LNCAP (cell line): ENCODE data around the gene RAD18.
A peak's percentile ranks its signal among the peaks of the same experiment; 100 is the strongest.

ENCODE experiments used
- TF ChIP-seq, protein P1 (sequence below): fragments of 450-650 bp; IDR thresholded peaks from 2 replicates; pipeline ENCODE4 v1.5.1; 2017; ENCODE audit warnings: mild to moderate bottlenecking

The RAD18 gene

DNA sequence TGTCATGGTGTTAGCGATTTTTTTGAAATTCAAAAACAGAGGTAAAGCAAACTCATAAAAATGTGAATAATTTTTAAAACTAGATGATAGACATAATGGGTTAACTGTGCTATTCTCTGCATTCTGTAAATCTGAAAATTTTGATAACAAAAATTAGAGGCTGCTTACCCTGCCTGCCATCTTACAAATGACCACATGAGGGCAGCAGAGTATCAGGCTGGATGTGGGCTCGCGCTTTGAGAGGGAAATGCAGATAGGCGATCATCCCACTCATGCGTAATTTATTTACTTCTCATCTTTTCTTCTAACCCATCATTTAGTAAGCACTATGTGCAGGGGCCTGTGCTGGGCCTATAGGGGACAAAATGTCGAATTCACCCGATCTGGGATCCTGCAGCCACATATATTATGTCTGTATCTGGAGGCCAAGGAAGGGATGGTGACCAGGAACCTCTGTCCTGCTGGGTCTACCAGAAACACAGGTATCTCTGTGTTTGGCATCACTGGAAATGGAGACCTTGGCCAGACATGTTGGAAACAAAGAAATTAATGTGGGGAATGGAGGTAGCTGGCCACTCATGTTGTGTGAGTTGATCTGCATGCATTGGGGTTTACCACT is 7.8 kb upstream of the RAD18 start:
- TF ChIP-seq, protein P1, sequence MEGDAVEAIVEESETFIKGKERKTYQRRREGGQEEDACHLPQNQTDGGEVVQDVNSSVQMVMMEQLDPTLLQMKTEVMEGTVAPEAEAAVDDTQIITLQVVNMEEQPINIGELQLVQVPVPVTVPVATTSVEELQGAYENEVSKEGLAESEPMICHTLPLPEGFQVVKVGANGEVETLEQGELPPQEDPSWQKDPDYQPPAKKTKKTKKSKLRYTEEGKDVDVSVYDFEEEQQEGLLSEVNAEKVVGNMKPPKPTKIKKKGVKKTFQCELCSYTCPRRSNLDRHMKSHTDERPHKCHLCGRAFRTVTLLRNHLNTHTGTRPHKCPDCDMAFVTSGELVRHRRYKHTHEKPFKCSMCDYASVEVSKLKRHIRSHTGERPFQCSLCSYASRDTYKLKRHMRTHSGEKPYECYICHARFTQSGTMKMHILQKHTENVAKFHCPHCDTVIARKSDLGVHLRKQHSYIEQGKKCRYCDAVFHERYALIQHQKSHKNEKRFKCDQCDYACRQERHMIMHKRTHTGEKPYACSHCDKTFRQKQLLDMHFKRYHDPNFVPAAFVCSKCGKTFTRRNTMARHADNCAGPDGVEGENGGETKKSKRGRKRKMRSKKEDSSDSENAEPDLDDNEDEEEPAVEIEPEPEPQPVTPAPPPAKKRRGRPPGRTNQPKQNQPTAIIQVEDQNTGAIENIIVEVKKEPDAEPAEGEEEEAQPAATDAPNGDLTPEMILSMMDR: peak; percentile 98

DNA sequence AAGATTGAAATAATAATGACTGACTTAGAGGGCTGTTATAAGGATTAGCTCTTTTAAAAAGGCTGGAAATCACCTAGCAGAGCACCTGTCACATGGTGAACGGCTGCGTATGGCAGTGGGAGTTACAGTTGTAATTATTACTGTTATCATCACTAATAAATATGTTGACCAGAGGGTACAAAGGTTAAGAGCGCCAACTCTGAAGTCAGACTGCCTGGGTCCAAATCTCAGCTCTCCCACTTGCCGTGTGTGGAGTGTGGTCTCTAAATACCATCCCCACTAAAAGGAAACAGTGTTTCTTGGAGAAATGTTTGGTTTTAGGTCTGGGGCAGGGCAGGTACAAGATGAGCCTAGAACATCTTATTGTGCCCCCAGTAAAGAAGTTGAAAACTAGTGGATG is 6.0 kb upstream of the RAD18 start:
- TF ChIP-seq, protein P1: no peak

DNA sequence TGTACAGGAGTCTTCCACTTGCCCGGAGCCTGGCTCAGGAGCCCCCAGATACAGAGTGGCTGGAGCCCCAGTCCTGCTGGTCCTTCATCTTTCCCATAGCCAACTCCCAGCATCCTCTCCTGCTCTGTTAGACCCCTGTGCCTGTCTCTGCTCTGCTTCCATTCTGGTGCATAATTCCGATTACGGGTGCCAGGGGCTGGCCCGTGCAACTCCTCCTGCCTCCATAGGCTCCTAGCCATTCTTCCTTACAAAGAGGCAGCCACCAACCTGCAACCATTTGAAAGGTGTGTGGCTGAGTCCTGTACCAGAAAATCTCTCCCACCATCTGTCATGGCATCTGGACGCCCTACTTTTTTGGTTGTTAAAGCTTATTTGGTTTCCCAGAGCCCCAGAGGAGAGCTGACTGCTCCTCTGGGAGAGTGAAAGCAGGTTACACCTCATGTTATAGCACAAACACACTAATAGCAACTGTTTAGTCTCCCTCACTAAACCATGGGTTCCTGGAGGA is 5.2 kb upstream of the RAD18 start:
- TF ChIP-seq, protein P1: no peak

DNA sequence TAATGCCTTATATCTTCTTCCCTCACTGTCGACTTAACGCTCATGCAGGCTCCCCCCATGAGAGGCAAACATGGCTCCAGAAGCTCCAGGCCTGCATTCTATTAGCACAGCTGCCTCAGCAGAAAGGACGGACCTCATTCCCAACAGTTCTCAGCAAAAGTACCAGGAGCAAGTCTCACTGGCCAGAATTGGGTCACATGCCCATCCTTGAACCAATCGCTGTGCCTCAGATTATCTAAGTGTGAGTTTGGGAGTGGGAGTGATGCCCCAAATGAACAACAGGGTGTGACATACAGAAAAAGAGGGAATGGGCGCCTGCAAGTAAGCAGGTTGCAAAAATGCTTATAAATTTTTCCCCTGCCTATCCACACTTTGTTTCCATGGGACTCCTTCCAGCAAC is 4.3 kb upstream of the RAD18 start:
- TF ChIP-seq, protein P1: no peak

GRCh38 chr3:8966820-8967348 is 3.6 kb upstream of the RAD18 start:
- TF ChIP-seq, protein P1: no peak

- TF ChIP-seq, protein P1: no peak
Observed at GRCh38 chr3:8966150-8966819, 3.0 kb upstream of the RAD18 start.

DNA sequence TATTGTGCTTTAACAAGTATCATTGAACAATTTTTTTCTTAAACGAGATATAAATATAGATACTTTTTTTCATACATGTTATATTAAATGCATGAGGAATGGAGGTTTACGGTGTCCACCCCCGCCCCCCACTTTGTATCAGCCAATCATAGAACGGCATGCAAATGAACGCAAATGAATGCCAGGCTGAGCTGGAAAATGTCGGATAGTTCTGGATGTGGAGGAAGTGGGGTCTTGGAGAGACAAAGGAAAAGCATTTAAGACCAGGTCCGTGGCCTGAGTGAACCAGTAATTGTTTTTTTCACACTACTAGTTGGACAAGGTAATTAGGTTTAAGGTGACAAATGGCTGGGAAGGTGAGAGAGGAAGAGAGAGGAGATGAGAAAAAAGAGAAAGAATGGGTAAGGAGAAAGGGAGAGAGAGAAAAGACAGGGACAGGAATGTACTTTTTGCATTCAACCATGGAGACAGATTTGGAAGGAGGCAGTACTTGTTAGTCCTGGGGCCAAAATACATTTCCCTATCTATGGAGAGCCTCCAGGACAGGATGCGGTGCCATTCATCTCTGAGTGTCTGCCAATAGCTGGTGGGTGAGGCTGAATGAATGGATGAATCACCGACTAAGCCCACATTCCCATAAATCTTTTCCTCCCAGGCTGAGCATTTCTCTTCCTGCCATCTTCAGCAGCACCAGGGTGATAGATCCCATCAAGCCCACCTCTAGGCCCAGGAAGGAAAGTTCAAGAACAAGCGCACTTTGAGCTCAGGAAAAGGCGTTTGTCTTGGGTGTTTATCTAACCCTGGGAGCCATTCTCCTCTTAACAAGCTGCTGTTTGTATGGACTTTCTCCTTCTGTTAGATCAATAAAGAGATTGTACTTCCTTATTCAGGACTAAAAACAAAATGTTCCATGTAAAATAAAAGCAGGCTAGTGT is 1.4 kb upstream of the RAD18 start:
- TF ChIP-seq, protein P1: no peak
